Naive thymus-derived CD8-positive, alpha-beta T cell (primary cell): Measurements from ENCODE around the gene BOLL. TPM values are rescaled to one million over a fixed set of nuclear protein-coding genes. Genes with fewer than 3 reads are reported as not detected.
"Not testable (repeated sequence)": the region's sequence is repeated elsewhere in the genome, so short reads cannot be mapped to it uniquely, and the experiment has no call there.

Source experiments
- ATAC-seq, 2 donors: fragments of 150-1000 bp; cut with Tn5 transposase in 1 of 2; sonication (Bioruptor Pico), chemical (Tn5 transposase) in 1 of 2; 1 replicate in 1 of 2; 2 replicates in 1 of 2; pipeline ENCODE4 v1.10.0; 2021; ENCODE audit warnings: mild to moderate bottlenecking in 2 of 2, moderate library complexity in 2 of 2
- POLR2A ChIA-PET: fragments of 350-600 bp; sonication (Branson Sonifier 250); formaldehyde crosslinking; loops from one replicate; lab custom pipeline; 2021; ENCODE audit warnings: antibody characterized with exemption; lab: Charles Lee
- DNase-seq, 10 donors: peaks; one replicate each; pipeline versions ENCODE4 v3.0.0 to v3.0.0-alpha.2; 2020 to 2022
- H3K27ac Mint-ChIP-seq, 10 donors: one replicate each; pipeline ENCODE4 v1.8.0; 2020 to 2022; ENCODE audit warnings: mild to moderate bottlenecking in 10 of 10, mixed read lengths in 10 of 10, moderate library complexity in 4 of 10, inconsistent platforms in 1 of 10
- H3K27me3 Mint-ChIP-seq, 5 donors: one replicate each; pipeline ENCODE4 v1.8.0; 2021 to 2022; ENCODE audit warnings: mixed read lengths in 5 of 5
- H3K36me3 Mint-ChIP-seq, 3 donors: one replicate each; pipeline ENCODE4 v1.8.0; 2020 to 2022; ENCODE audit warnings: mixed read lengths in 3 of 3, mild to moderate bottlenecking in 2 of 3, inconsistent platforms in 1 of 3
- H3K4me1 Mint-ChIP-seq, 4 donors: one replicate each; pipeline ENCODE4 v1.8.0; 2021 to 2022; ENCODE audit warnings: mixed read lengths in 4 of 4
- H3K4me3 Mint-ChIP-seq, 10 donors: one replicate each; pipeline ENCODE4 v1.8.0; 2020 to 2022; ENCODE audit warnings: mild to moderate bottlenecking in 10 of 10, mixed read lengths in 10 of 10, moderate library complexity in 6 of 10, inconsistent platforms in 1 of 10
- H3K9me3 Mint-ChIP-seq, 9 donors: one replicate each; pipeline ENCODE4 v1.8.0; 2020 to 2022; ENCODE audit warnings: mixed read lengths in 9 of 9, mild to moderate bottlenecking in 3 of 9, inconsistent platforms in 1 of 9, moderate library complexity in 1 of 9
- polyA plus RNA-seq, 3 donors: library from polyadenylated mRNA; unstranded; fragments of 300-500 nt; fragmentation: Illumina TruSeq; gene quantifications; one replicate each; pipeline ENCODE4 v1.2.3, GENCODE V29; 2021
- total RNA-seq, 8 experiments: library from RNA in 2 of 8; stranded (reverse) in 2 of 8; gene quantifications; one replicate each; pipeline ENCODE4 v1.2.3 and lab custom pipeline; 2021 to 2026

Gene BOLL
- not detected for total RNA-seq
- not detected for polyA plus RNA-seq
- 0 to 0.09 (median 0) reads per million in 6 experiments for total RNA-seq (lab: John Stamatoyannopoulos, UW)

- peaks cover 0 to 6% (median 2%) of the 10 kb centered on the region in 4 donors for H3K4me1 Mint-ChIP-seq
Observed at GRCh38 chr2:197784956-197785941, at the start of gene BOLL. Gene BOLL (minus strand): TSS chr2:197785319. CDS start chr2:197781850, 3,469 bp downstream.

GRCh38 chr2:197834771-197835170 is 49.7 kb upstream of the BOLL start:
- H3K4me3 Mint-ChIP-seq, H3K27me3 Mint-ChIP-seq, ATAC-seq, DNase-seq, POLR2A ChIA-PET: not testable (repeated sequence)
- peaks cover 2 to 38% (median 10%) of the 10 kb centered on the region in 9 donors for H3K9me3 Mint-ChIP-seq
- peaks cover 0 to 18% (median 12%) of the 10 kb centered on the region in 3 donors for H3K36me3 Mint-ChIP-seq
- peaks cover 4 to 29% (median 27%) of the 10 kb centered on the region in 4 donors for H3K4me1 Mint-ChIP-seq
- H3K27ac Mint-ChIP-seq: peak overlapping the region in 3 of 10 donors; percentile 14 to 86 (median 39)

More at GRCh38 chr2:197784956-197785941, at the start of gene BOLL:
- DNase-seq: no peak
- peaks cover 4 to 18% (median 8%) of the 10 kb centered on the region in 5 donors for H3K27me3 Mint-ChIP-seq
- POLR2A ChIA-PET: no interaction called here
- no peak for ATAC-seq
- H3K36me3 Mint-ChIP-seq: no peaks in the 10 kb centered on the region
- peak within 1 kb of the TSS in 2 of 10 donors; percentile 51 to 81 for H3K27ac Mint-ChIP-seq
- H3K4me3 Mint-ChIP-seq: peak within 1 kb of the TSS; percentile 70 to 91 (median 77)
- no peaks in the 10 kb centered on the region for H3K9me3 Mint-ChIP-seq

GRCh38 chr2:197828464-197829135 is 43.5 kb upstream of the BOLL start:
- no peaks in the 10 kb centered on the region for H3K27me3 Mint-ChIP-seq
- peaks cover 4 to 27% (median 10%) of the 10 kb centered on the region in 9 donors for H3K9me3 Mint-ChIP-seq
- no peak overlapping the region for H3K4me3 Mint-ChIP-seq
- H3K36me3 Mint-ChIP-seq: peaks cover 0 to 15% (median 12%) of the 10 kb centered on the region in 3 donors
- POLR2A ChIA-PET: no interaction called here
- no peaks in the 10 kb centered on the region for H3K4me1 Mint-ChIP-seq
- DNase-seq: no peak
- no peak overlapping the region for H3K27ac Mint-ChIP-seq
- no peak for ATAC-seq

- ATAC-seq (no peak), DNase-seq (no peak)
- Mint-ChIP-seq H3K9me3 (peaks cover 4 to 27% (median 8%) of the 10 kb centered on the region in 9 donors), H3K27ac (no peak overlapping the region), H3K4me1 (no peaks in the 10 kb centered on the region), H3K27me3 (no peaks in the 10 kb centered on the region), H3K36me3 (peaks cover 0 to 16% (median 12%) of the 10 kb centered on the region in 3 donors), H3K4me3 (no peak overlapping the region)
- POLR2A ChIA-PET: no interaction called here
Observed at GRCh38 chr2:197827618-197828017, 42.5 kb upstream of the BOLL start.

GRCh38 chr2:197822333-197822732 is 37.2 kb upstream of the BOLL start:
- H3K27ac Mint-ChIP-seq: no peak overlapping the region

GRCh38 chr2:197821550-197822289 is 36.6 kb upstream of the BOLL start:
- POLR2A ChIA-PET: no interaction called here
- Mint-ChIP-seq H3K4me3 (no peak overlapping the region), H3K27ac (peak overlapping the region in 1 of 10 donors; percentile 38), H3K36me3 (peaks cover 0 to 15% (median 2%) of the 10 kb centered on the region in 3 donors), H3K4me1 (peaks cover 0 to 2% (median 0%) of the 10 kb centered on the region in 4 donors), H3K9me3 (no peaks in the 10 kb centered on the region), H3K27me3 (no peaks in the 10 kb centered on the region)
- DNase-seq: no peak
- ATAC-seq: no peak

More at GRCh38 chr2:197822333-197822732, 37.2 kb upstream of the BOLL start:
- Mint-ChIP-seq H3K4me1 (peaks cover 0 to 2% (median 0%) of the 10 kb centered on the region in 4 donors), H3K9me3 (no peaks in the 10 kb centered on the region), H3K36me3 (peaks cover 0 to 15% (median 2%) of the 10 kb centered on the region in 3 donors), H3K27me3 (no peaks in the 10 kb centered on the region), H3K4me3 (no peak overlapping the region)
- POLR2A ChIA-PET: no interaction called here
- ATAC-seq (no peak), DNase-seq (no peak)

- POLR2A ChIA-PET: no interaction called here
- peak overlapping the region in 4 of 10 donors; percentile 1 to 32 (median 14) for H3K27ac Mint-ChIP-seq
- peaks cover 0 to 4% (median 2%) of the 10 kb centered on the region in 3 donors for H3K36me3 Mint-ChIP-seq
- peaks cover 0 to 5% (median 0%) of the 10 kb centered on the region in 5 donors for H3K27me3 Mint-ChIP-seq
- H3K4me3 Mint-ChIP-seq: peak overlapping the region in 1 of 10 donors; percentile 38
- no peak for ATAC-seq
- no peak for DNase-seq
- peaks cover 11 to 29% (median 28%) of the 10 kb centered on the region in 4 donors for H3K4me1 Mint-ChIP-seq
- H3K9me3 Mint-ChIP-seq: no peaks in the 10 kb centered on the region
Observed at GRCh38 chr2:197814526-197814925, 29.4 kb upstream of the BOLL start.

- peaks cover 0 to 4% (median 2%) of the 10 kb centered on the region in 3 donors for H3K36me3 Mint-ChIP-seq
- POLR2A ChIA-PET: interaction anchor here (0.9 kb wide), 1 partner anchor 9 kb away, joined by 3 read pairs; the partner anchor contains the start of gene PLCL1
- H3K9me3 Mint-ChIP-seq: no peaks in the 10 kb centered on the region
- DNase-seq (no peak), ATAC-seq (no peak)
- H3K27ac Mint-ChIP-seq: no peak overlapping the region
- H3K4me3 Mint-ChIP-seq: no peak overlapping the region
- H3K4me1 Mint-ChIP-seq: peaks cover 20 to 42% (median 39%) of the 10 kb centered on the region in 4 donors
- H3K27me3 Mint-ChIP-seq: peaks cover 0 to 7% (median 0%) of the 10 kb centered on the region in 5 donors
Observed at GRCh38 chr2:197813093-197813787, 28.1 kb upstream of the BOLL start.

GRCh38 chr2:197810491-197810890 is 25.4 kb upstream of the BOLL start:
- ATAC-seq: no peak
- Mint-ChIP-seq H3K27ac (peak overlapping the region in 7 of 10 donors; percentile 17 to 84 (median 28)), H3K27me3 (peaks cover 0 to 14% (median 0%) of the 10 kb centered on the region in 5 donors)

GRCh38 chr2:197810016-197810415 is 24.9 kb upstream of the BOLL start:
- Mint-ChIP-seq H3K27ac (peak overlapping the region in 8 of 10 donors; percentile 11 to 85 (median 45)), H3K27me3 (peaks cover 0 to 16% (median 0%) of the 10 kb centered on the region in 5 donors), H3K4me1 (peaks cover 30 to 63% (median 59%) of the 10 kb centered on the region in 4 donors), H3K4me3 (peak overlapping the region in 2 of 10 donors; percentile 37 to 48), H3K36me3 (no peaks in the 10 kb centered on the region), H3K9me3 (no peaks in the 10 kb centered on the region)
- POLR2A ChIA-PET: no interaction called here
- ATAC-seq (peak; percentile 45 to 72), DNase-seq (peak in 4 of 10 donors; percentile 35 to 73 (median 54))

More at GRCh38 chr2:197810491-197810890, 25.4 kb upstream of the BOLL start:
- POLR2A ChIA-PET: no interaction called here
- DNase-seq: no peak
- no peaks in the 10 kb centered on the region for H3K9me3 Mint-ChIP-seq
- no peak overlapping the region for H3K4me3 Mint-ChIP-seq
- peaks cover 28 to 63% (median 59%) of the 10 kb centered on the region in 4 donors for H3K4me1 Mint-ChIP-seq
- peaks cover 0 to 1% (median 0%) of the 10 kb centered on the region in 3 donors for H3K36me3 Mint-ChIP-seq

GRCh38 chr2:197809064-197809463 is 23.9 kb upstream of the BOLL start:
- DNase-seq (peak in 2 of 10 donors; percentile 17 to 35), ATAC-seq (no peak)
- POLR2A ChIA-PET: interaction anchor here (0.8 kb wide), 1 partner anchor 28 kb away, joined by 4 read pairs; no protein-coding TSS in a partner anchor
- H3K4me1 Mint-ChIP-seq: peaks cover 27 to 58% (median 55%) of the 10 kb centered on the region in 4 donors
- no peaks in the 10 kb centered on the region for H3K36me3 Mint-ChIP-seq
- H3K27ac Mint-ChIP-seq: peak overlapping the region; percentile 13 to 85 (median 78)
- peaks cover 0 to 12% (median 0%) of the 10 kb centered on the region in 5 donors for H3K27me3 Mint-ChIP-seq
- no peaks in the 10 kb centered on the region for H3K9me3 Mint-ChIP-seq
- H3K4me3 Mint-ChIP-seq: peak overlapping the region in 8 of 10 donors; percentile 0 to 58 (median 41)
